Glutamatergic neuron (in vitro differentiated cells): ENCODE data around the gene HRC. TPM values are rescaled to one million over a fixed set of nuclear protein-coding genes. Genes with fewer than 3 reads are reported as not detected.
A peak's percentile ranks its signal among the peaks of the same experiment; 100 is the strongest.
"Not testable (repeated sequence)": the region's sequence is repeated elsewhere in the genome, so short reads cannot be mapped to it uniquely, and the experiment has no call there.

ENCODE experiments used
- DNase-seq: peaks from one replicate; pipeline ENCODE4 v3.0.0; 2022
- H3K27ac Mint-ChIP-seq: one replicate; pipeline ENCODE4 v1.8.0; 2020; ENCODE audit warnings: mild to moderate bottlenecking, mixed read lengths, inconsistent platforms; ENCODE audit not compliant: unreplicated experiment
- H3K27me3 Mint-ChIP-seq: one replicate; pipeline ENCODE4 v1.8.0; 2020; ENCODE audit warnings: mild to moderate bottlenecking, moderate library complexity, mixed read lengths, inconsistent platforms; ENCODE audit not compliant: unreplicated experiment
- H3K36me3 Mint-ChIP-seq: one replicate; pipeline ENCODE4 v1.8.0; 2020; ENCODE audit warnings: mild to moderate bottlenecking, mixed read lengths, inconsistent platforms; ENCODE audit not compliant: unreplicated experiment
- H3K4me1 Mint-ChIP-seq: one replicate; pipeline ENCODE4 v1.8.0; 2020; ENCODE audit warnings: mild to moderate bottlenecking, low read depth, mixed read lengths, inconsistent platforms; ENCODE audit not compliant: unreplicated experiment
- H3K4me3 Mint-ChIP-seq: one replicate; pipeline ENCODE4 v1.8.0; 2020; ENCODE audit warnings: mild to moderate bottlenecking, mixed read lengths, inconsistent platforms; ENCODE audit not compliant: unreplicated experiment
- H3K9me3 Mint-ChIP-seq: one replicate; pipeline ENCODE4 v1.8.0; 2020; ENCODE audit warnings: mild to moderate bottlenecking, moderate library complexity, mixed read lengths, inconsistent platforms; ENCODE audit not compliant: unreplicated experiment
- total RNA-seq: library from RNA; stranded (reverse); fragmentation: NEBNext Ultra II Directional; extraction: Animal tissue kit (Norgen Biotek cat#: 25700); gene quantifications from one replicate; pipeline ENCODE4 v1.2.1, GENCODE V29; 2021; ENCODE audit not compliant: unreplicated experiment
- TF ChIP-seq, protein P1 (sequence below): fragments of 200-600 bp; sonication (generic); IDR thresholded peaks from one replicate; pipeline ENCODE4 v1.5.0; 2021; ENCODE audit not compliant: partially characterized antibody, unreplicated experiment

Gene HRC
- total RNA-seq, 1 donor from 2014 or later = 26.6 TPM

DNA sequence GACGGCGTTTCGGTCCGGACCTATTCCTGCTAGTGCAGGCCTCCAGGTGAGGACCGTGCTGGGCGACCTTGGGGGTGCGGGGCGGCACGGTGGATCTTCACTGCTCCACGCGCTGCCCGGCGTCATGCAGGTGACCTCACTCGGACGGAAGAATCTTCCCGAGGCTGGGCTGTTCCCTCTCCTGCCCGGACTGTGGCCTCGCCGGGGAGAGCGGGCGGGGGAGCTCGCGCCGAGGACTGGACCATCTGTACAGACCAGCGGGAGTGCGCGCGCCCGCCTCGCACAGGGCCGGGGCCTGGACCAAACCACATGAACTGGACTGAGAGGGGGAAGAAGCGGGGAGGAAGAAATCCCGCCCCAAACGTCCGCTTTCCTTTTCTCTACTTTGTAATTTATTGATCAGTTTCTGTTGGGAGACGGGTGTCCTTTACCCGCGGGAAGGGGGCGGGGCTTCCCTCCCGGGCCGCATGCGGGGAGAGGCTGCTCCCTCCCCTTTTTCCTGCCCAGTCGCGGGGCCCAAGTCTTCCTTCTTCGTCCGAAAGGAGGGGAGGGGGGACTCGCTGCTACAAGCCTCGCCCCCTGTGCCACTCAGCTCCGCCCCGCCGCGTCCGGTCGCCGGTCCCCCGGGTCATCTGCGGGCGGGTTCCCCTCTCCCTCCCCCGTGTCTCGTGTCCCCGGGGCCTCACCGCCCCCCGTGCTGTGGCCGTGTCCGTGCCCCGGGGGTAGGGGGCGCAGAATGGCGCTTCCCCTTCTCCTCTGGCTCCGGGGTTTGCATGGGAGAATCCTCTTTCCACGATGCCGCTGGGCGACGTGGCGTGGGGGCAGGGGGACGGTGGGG is 4.9 kb downstream of the HRC start:
- Mint-ChIP-seq H3K4me1 (peaks cover 14% of the 10 kb centered on the region), H3K27me3 (peaks cover 25% of the 10 kb centered on the region)

DNA sequence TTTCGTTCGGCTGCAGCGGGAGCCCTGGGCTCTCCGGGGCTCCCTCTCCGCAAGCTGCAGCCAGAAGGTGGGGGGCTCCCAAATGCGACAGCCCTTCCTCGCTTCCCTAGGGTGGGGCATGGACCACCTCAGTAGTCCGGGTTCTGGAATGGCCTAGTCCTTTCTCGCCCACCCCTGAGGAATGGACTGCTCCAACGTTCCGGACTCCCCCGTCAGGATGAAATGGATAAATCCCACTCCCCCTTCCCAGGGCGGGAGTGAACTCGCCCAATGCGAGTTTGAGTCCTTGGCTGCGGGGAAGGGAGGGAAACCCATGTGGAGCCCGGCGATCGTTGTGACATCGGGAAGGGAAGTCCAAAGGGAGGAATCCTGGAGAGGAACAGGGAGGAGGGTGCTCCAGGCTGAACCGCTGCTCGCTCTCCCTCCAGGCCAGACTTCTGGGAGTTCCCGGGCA is 5.5 kb downstream of the HRC start:
- Mint-ChIP-seq H3K4me1 (peaks cover 13% of the 10 kb centered on the region), H3K27ac (peak overlapping the region; percentile 89), H3K4me3 (peak overlapping the region; percentile 96), H3K27me3 (peaks cover 26% of the 10 kb centered on the region), H3K36me3 (peaks cover 9% of the 10 kb centered on the region), H3K9me3 (peaks cover 27% of the 10 kb centered on the region)
- TF ChIP-seq, protein P1, sequence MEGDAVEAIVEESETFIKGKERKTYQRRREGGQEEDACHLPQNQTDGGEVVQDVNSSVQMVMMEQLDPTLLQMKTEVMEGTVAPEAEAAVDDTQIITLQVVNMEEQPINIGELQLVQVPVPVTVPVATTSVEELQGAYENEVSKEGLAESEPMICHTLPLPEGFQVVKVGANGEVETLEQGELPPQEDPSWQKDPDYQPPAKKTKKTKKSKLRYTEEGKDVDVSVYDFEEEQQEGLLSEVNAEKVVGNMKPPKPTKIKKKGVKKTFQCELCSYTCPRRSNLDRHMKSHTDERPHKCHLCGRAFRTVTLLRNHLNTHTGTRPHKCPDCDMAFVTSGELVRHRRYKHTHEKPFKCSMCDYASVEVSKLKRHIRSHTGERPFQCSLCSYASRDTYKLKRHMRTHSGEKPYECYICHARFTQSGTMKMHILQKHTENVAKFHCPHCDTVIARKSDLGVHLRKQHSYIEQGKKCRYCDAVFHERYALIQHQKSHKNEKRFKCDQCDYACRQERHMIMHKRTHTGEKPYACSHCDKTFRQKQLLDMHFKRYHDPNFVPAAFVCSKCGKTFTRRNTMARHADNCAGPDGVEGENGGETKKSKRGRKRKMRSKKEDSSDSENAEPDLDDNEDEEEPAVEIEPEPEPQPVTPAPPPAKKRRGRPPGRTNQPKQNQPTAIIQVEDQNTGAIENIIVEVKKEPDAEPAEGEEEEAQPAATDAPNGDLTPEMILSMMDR = no peak
- DNase-seq = peak; percentile 83

More for the DNA sequence above, 4.9 kb downstream of the HRC start:
- Mint-ChIP-seq H3K27ac (peak overlapping the region; percentile 89), H3K36me3 (peaks cover 10% of the 10 kb centered on the region), H3K4me3 (peak overlapping the region; percentile 96), H3K9me3 (peaks cover 26% of the 10 kb centered on the region)
- TF ChIP-seq, protein P1 = no peak
- peak; percentile 94 for DNase-seq

DNA sequence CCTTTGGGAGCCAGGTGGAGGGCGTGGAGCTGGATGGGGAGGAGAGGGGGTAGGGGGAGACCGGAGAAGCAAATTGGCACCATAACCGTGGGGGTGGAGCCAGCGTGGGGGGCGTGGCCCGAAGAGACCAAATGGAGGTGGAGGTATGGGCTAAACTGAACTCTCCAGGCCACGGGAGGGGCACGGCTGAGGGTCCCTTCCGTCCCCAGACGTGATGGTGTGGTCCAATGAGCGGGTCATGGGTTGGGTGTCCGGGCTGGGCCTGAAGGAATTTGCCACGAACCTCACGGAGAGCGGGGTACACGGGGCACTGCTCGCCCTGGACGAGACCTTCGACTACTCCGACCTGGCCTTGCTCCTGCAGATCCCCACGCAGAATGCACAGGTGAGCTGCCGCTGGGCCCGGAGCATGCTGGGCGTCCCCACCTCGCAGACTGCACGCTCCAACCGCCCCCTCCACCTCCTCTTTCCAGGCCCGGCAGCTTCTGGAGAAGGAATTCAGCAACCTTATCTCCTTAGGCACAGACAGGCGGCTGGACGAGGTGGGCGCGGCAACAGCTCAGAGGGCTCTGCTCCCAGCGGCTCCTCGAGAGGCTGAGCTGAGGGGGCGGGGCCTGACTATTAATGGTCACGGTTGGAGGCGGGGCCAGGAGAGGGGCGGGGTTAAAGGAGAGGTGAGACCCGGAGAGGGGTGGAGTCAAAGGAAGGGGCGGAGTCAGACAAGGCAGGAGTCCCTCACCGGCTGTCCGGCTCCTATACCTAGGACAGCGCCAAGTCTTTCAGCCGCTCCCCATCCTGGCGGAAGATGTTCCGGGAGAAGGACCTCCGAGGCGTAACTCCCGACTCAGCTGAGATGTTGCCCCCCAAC is 6.2 kb downstream of the HRC start:
- peak; percentile 100 for DNase-seq
- Mint-ChIP-seq H3K4me1 (peaks cover 13% of the 10 kb centered on the region), H3K4me3 (peak overlapping the region; percentile 96), H3K27me3 (peaks cover 21% of the 10 kb centered on the region), H3K27ac (peak overlapping the region; percentile 89), H3K36me3 (peaks cover 2% of the 10 kb centered on the region), H3K9me3 (peaks cover 24% of the 10 kb centered on the region)
- TF ChIP-seq, protein P1 = no peak

DNA sequence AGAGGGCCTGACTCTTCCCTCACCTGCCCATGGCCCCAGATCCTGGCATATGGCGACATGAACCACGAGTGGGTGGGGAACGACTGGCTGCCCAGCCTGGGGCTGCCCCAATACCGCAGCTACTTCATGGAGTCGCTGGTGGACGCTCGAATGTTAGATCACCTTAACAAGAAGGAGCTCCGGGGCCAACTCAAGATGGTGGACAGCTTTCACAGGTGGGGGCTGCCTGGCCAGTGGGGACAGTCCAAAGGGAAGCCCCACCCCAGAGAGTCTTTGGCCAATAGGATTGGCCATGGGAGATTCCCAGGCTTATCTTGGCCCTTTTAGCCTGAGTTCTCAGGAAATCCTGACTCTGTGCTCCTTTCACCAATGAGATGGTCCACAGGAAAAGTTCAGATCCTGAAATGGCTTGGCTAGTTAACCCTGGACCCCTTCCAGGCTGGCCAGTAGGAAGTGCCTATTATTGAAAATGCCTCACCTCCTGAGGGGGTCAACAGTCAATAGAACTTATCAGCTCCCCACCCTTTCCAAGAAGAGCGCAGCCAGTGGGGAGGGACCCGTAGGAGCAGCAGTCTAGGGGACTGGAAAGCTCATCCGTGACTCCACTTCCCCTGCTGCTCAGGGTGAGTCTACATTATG is 7.0 kb downstream of the HRC start:
- no peak for DNase-seq
- H3K27ac Mint-ChIP-seq = no peak overlapping the region
- H3K4me1 Mint-ChIP-seq = peaks cover 14% of the 10 kb centered on the region
- H3K9me3 Mint-ChIP-seq = peaks cover 21% of the 10 kb centered on the region
- TF ChIP-seq, protein P1 = no peak
- no peaks in the 10 kb centered on the region for H3K36me3 Mint-ChIP-seq
- peaks cover 16% of the 10 kb centered on the region for H3K27me3 Mint-ChIP-seq
- H3K4me3 Mint-ChIP-seq = peak overlapping the region; percentile 96

DNA sequence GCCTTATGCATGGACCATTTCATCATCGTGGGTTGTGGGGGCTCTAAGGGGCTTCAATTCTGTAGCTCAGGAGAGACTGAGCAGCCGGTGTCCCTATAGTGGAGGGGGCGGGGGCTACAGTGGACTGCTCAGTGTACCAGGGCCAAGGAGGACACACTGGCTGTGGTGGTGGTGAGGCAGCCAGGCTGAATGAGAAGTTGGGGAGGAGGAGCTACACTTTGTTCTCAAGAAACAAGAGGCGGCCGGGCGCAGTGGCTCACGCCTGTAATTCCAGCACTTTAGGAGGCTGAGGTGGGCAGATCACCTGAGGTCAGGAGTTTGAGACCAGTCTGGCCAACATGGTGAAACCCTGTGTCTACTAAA is 8.8 kb downstream of the HRC start:
- not testable (repeated sequence) for DNase-seq, H3K36me3 Mint-ChIP-seq, H3K27ac Mint-ChIP-seq
- peaks cover 21% of the 10 kb centered on the region for H3K4me1 Mint-ChIP-seq
- peaks cover 18% of the 10 kb centered on the region for H3K9me3 Mint-ChIP-seq
- H3K27me3 Mint-ChIP-seq = peaks cover 16% of the 10 kb centered on the region
- peak overlapping the region; percentile 79 for H3K4me3 Mint-ChIP-seq
